Right atrium auricular region (tissue), 2 donors: Measurements from ENCODE around the gene ETV6. TPM values are rescaled to one million over a fixed set of nuclear protein-coding genes. Genes with fewer than 3 reads are reported as not detected.

Experiments
- DNase-seq: peaks from one replicate; pipeline ENCODE4 v3.0.0-alpha.2; 2019; ENCODE audit warnings: low spot score
- H3K27ac ChIP-seq, 2 donors: fragments of 200-600 bp; sonication (generic); 1 replicate in 1 of 2; 2 replicates in 1 of 2; pipeline ENCODE4 v1.5.1; 2016 to 2019
- H3K27me3 ChIP-seq, 2 donors: fragments of 200-600 bp; sonication (generic); one replicate each; pipeline versions ENCODE4 v1.5.1 to v1.6.0; 2017 to 2019
- H3K36me3 ChIP-seq: fragments of 200-600 bp; sonication (generic); one replicate; pipeline ENCODE4 v1.5.1; 2016
- H3K4me1 ChIP-seq, 2 donors: fragments of 200-600 bp; sonication (generic); one replicate each; pipeline versions ENCODE4 v1.5.1 to v1.6.0; 2017 to 2019
- H3K4me3 ChIP-seq, 2 donors: fragments of 200-600 bp; sonication (generic); 1 replicate in 1 of 2; 2 replicates in 1 of 2; pipeline ENCODE4 v1.5.1; 2017 to 2019; ENCODE audit warnings: mild to moderate bottlenecking in 1 of 2, moderate library complexity in 1 of 2
- H3K9me3 ChIP-seq, 2 donors: fragments of 200-600 bp; sonication (generic); one replicate each; pipeline ENCODE4 v1.5.1; 2019
- total RNA-seq, 2 donors: library from RNA; depleted of rRNA; stranded (reverse); fragments of >200 nt; gene quantifications; one replicate each; pipeline ENCODE4 v1.1.0, GENCODE V29; 2016
- TF ChIP-seq, protein P1 (sequence below), 2 donors: fragments of 200-600 bp; sonication (generic); IDR thresholded peaks; one replicate each; pipeline ENCODE4 v1.5.1; 2019; ENCODE audit warnings: antibody characterized with exemption in 2 of 2

The ETV6 gene
- total RNA-seq, 2 donors from 2014 or later, result 6.7 TPM

GRCh38 chr12:11653215-11653753, 3.8 kb downstream of the ETV6 start:
- Histone ChIP-seq H3K27ac (peak overlapping the region; percentile 93 to 95), H3K9me3 (no peaks in the 10 kb centered on the region), H3K4me1 (peaks cover 0 to 38% of the 10 kb centered on the region in 2 donors), H3K4me3 (peak overlapping the region in 1 of 2 donors; percentile 80), H3K36me3 (no peaks in the 10 kb centered on the region), H3K27me3 (no peaks in the 10 kb centered on the region)
- no peak for DNase-seq
- TF ChIP-seq, protein P1, sequence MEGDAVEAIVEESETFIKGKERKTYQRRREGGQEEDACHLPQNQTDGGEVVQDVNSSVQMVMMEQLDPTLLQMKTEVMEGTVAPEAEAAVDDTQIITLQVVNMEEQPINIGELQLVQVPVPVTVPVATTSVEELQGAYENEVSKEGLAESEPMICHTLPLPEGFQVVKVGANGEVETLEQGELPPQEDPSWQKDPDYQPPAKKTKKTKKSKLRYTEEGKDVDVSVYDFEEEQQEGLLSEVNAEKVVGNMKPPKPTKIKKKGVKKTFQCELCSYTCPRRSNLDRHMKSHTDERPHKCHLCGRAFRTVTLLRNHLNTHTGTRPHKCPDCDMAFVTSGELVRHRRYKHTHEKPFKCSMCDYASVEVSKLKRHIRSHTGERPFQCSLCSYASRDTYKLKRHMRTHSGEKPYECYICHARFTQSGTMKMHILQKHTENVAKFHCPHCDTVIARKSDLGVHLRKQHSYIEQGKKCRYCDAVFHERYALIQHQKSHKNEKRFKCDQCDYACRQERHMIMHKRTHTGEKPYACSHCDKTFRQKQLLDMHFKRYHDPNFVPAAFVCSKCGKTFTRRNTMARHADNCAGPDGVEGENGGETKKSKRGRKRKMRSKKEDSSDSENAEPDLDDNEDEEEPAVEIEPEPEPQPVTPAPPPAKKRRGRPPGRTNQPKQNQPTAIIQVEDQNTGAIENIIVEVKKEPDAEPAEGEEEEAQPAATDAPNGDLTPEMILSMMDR (IDR thresholded peaks at IDR 0.05), result no peak

- no peaks in the 10 kb centered on the region for H3K36me3 ChIP-seq
- H3K4me3 ChIP-seq, result no peak overlapping the region
- TF ChIP-seq, protein P1 (IDR thresholded peaks at IDR 0.05), result no peak
- no peak overlapping the region for H3K27ac ChIP-seq
- no peaks in the 10 kb centered on the region for H3K27me3 ChIP-seq
- no peak for DNase-seq
- H3K4me1 ChIP-seq, result peaks cover 0 to 48% of the 10 kb centered on the region in 2 donors
- H3K9me3 ChIP-seq, result no peaks in the 10 kb centered on the region
Observed at GRCh38 chr12:11654338-11654737, 4.9 kb downstream of the ETV6 start.

- Histone ChIP-seq H3K36me3 (no peaks in the 10 kb centered on the region), H3K4me3 (no peak overlapping the region), H3K27me3 (no peaks in the 10 kb centered on the region), H3K27ac (no peak overlapping the region), H3K4me1 (peaks cover 0 to 48% of the 10 kb centered on the region in 2 donors), H3K9me3 (no peaks in the 10 kb centered on the region)
- DNase-seq, result no peak
- TF ChIP-seq, protein P1 (IDR thresholded peaks at IDR 0.05), result no peak
Observed at GRCh38 chr12:11654802-11655201, 5.3 kb downstream of the ETV6 start.

DNA sequence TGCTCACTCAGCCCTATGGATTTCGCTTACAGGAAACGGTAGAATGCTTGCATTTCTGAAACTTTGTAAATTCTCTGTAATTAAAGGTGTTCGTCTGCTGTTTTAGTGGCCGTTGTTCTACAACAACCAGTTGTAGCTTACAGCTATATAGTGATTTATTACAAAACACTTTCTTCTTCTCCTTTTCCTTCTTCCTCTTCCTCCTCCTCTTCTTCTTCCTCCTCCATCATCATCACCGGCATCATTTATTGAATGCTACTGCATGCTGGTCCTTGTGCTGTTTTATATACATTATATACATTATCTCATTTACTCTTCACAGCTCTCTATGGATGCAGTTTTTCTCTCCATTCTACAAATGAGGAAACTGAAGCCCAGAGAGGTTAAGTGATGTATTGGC, 6.4 kb downstream of the ETV6 start:
- Histone ChIP-seq H3K27ac (no peak overlapping the region), H3K36me3 (no peaks in the 10 kb centered on the region), H3K4me3 (no peak overlapping the region), H3K9me3 (no peaks in the 10 kb centered on the region), H3K4me1 (peaks cover 0 to 48% of the 10 kb centered on the region in 2 donors), H3K27me3 (no peaks in the 10 kb centered on the region)
- no peak for DNase-seq
- TF ChIP-seq, protein P1 (IDR thresholded peaks at IDR 0.05), result no peak

DNA sequence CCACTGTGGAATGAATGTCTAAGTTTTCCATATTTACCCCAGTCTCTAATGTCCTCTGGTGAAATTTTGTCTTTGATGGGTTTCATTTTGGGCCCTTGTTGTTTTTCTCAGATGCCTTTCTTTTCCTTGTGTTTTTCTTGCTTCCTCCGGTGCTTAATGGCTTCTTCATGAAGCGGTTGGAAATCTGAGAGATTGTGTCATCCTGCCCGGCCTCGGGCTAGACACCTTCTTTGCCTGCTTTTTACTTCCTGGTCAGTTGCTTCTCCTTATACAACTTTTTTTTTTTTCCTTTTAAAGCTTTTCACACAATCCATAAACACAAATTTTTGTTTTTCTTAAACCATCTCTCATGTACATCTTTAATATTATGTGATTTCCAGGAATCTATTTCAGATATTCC, 7.1 kb downstream of the ETV6 start:
- Histone ChIP-seq H3K4me1 (peaks cover 0 to 47% of the 10 kb centered on the region in 2 donors), H3K36me3 (no peaks in the 10 kb centered on the region), H3K27me3 (no peaks in the 10 kb centered on the region), H3K9me3 (no peaks in the 10 kb centered on the region), H3K27ac (no peak overlapping the region), H3K4me3 (no peak overlapping the region)
- TF ChIP-seq, protein P1 (IDR thresholded peaks at IDR 0.05), result no peak
- no peak for DNase-seq

GRCh38 chr12:11657511-11657910, 8.0 kb downstream of the ETV6 start:
- H3K36me3 ChIP-seq, result no peaks in the 10 kb centered on the region
- H3K27ac ChIP-seq, result no peak overlapping the region
- no peak for DNase-seq
- TF ChIP-seq, protein P1 (IDR thresholded peaks at IDR 0.05), result no peak
- no peaks in the 10 kb centered on the region for H3K27me3 ChIP-seq
- no peak overlapping the region for H3K4me3 ChIP-seq
- peaks cover 0 to 48% of the 10 kb centered on the region in 2 donors for H3K4me1 ChIP-seq
- H3K9me3 ChIP-seq, result no peaks in the 10 kb centered on the region
